Caco-2 (cell line): ENCODE measurements around the gene PCDHA10. TPM values are rescaled to one million over a fixed set of nuclear protein-coding genes. Genes with fewer than 3 reads are reported as not detected.
"Not testable (repeated sequence)": the region's sequence is repeated elsewhere in the genome, so short reads cannot be mapped to it uniquely, and the experiment has no call there.

Source experiments
- BruUV-seq: library from RNA; stranded (reverse); fragments of 400-500 nt; replicated peaks from 2 replicates; lab custom pipeline; 2021; lab: Mats Ljungman, UMichigan
- CTCF ChIA-PET: fragments of 300-600 bp; sonication (Branson Sonifier 250); formaldehyde crosslinking; loops from one replicate; lab custom pipeline; 2022; ENCODE audit warnings: antibody characterized with exemption; lab: Charles Lee
- POLR2A ChIA-PET: fragments of 300-600 bp; sonication (Branson Sonifier 250); formaldehyde crosslinking; loops from one replicate; lab custom pipeline; 2022; ENCODE audit warnings: antibody characterized with exemption; lab: Charles Lee
- DNase-seq, 2 experiments: peaks; one replicate each; pipeline versions ENCODE4 v3.0.0 to v3.0.0-alpha.2; 2020 to 2022
- H3K27me3 ChIP-seq: replicated peaks from 2 replicates; pipeline ENCODE4 v1.6.0; 2011; ENCODE audit warnings: low read length; ENCODE audit not compliant: control insufficient read depth, insufficient read depth
- H3K36me3 ChIP-seq: 2 replicates; pipeline ENCODE4 v1.5.1; 2011; ENCODE audit warnings: low read length; ENCODE audit not compliant: control insufficient read depth, insufficient read depth
- H3K4me1 ChIP-seq: fragments of 250-450 bp; sonication (Bioruptor Pico); 2 replicates; pipeline ENCODE4 v1.5.1; 2020; ENCODE audit warnings: mild to moderate bottlenecking
- H3K4me3 ChIP-seq: 2 replicates; pipeline ENCODE4 v1.5.1; 2011; ENCODE audit warnings: low read depth, mild to moderate bottlenecking, control low read depth, low read length
- H3K9me3 ChIP-seq: fragments of 250-450 bp; sonication (Bioruptor Pico); 2 replicates; pipeline ENCODE4 v1.5.1; 2020; ENCODE audit warnings: mild to moderate bottlenecking, moderate library complexity
- H3K27ac Mint-ChIP-seq: one replicate; pipeline ENCODE4 v1.8.0; 2022; ENCODE audit warnings: mixed read lengths; ENCODE audit not compliant: unreplicated experiment
- H3K27me3 Mint-ChIP-seq: one replicate; pipeline ENCODE4 v1.8.0; 2022; ENCODE audit warnings: mixed read lengths; ENCODE audit not compliant: insufficient read depth, unreplicated experiment
- H3K36me3 Mint-ChIP-seq: one replicate; pipeline ENCODE4 v1.8.0; 2022; ENCODE audit warnings: mild to moderate bottlenecking, mixed read lengths; ENCODE audit not compliant: insufficient read depth, unreplicated experiment
- H3K4me1 Mint-ChIP-seq: one replicate; pipeline ENCODE4 v1.8.0; 2022; ENCODE audit warnings: low read depth, mixed read lengths; ENCODE audit not compliant: unreplicated experiment
- H3K4me3 Mint-ChIP-seq: one replicate; pipeline ENCODE4 v1.8.0; 2022; ENCODE audit warnings: mild to moderate bottlenecking, moderate library complexity, mixed read lengths; ENCODE audit not compliant: unreplicated experiment
- H3K9me3 Mint-ChIP-seq: one replicate; pipeline ENCODE4 v1.8.0; 2022; ENCODE audit warnings: mixed read lengths; ENCODE audit not compliant: unreplicated experiment
- CTCF ChIP-seq, 2 experiments: fragments of 200-600 bp in 1 of 2; IDR thresholded peaks; 1 replicate in 1 of 2; 2 replicates in 1 of 2; pipeline versions ENCODE4 v1.5.1 to v1.8.0; 2011 to 2022; ENCODE audit warnings: antibody characterized with exemption in 1 of 2, control low read depth in 1 of 2, inconsistent platforms in 1 of 2, low read depth in 1 of 2, low read length in 1 of 2, mild to moderate bottlenecking in 1 of 2, moderate library complexity in 1 of 2; ENCODE audit not compliant: insufficient read depth in 1 of 2, severe bottlenecking in 1 of 2, unreplicated experiment in 1 of 2
- intact Hi-C: fragments of 100-400 bp; cut with micrococcal nuclease; formaldehyde crosslinking; loops from one replicate; pipeline ENCODE4 v1.10.0; 2022; ENCODE audit not compliant: unreplicated experiment
- total RNA-seq: library from RNA; stranded (reverse); gene quantifications from 2 replicates; pipeline ENCODE4 v1.2.3, GENCODE V29; 2022

The PCDHA10 gene
- total RNA-seq, 1 experiment from 2014 or later = 0.02 TPM

DNA sequence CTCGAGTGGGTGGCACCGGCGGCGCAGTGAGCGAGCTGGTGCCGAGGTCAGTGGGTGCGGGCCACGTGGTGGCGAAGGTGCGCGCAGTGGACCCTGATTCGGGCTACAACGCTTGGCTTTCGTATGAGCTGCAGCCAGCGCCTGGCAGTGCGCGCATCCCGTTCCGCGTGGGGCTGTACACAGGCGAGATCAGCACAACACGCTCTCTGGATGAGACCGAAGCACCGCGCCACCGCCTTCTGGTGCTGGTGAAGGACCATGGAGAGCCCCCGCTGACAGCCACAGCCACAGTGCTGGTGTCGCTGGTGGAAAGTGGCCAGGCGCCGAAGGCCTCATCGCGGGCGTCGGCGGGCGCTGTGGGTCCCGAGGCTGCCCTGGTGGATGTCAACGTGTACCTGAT is 32.2 kb upstream of the PCDHA10 start:
- no peak overlapping the region for H3K4me3 Mint-ChIP-seq
- no peak for DNase-seq
- H3K9me3 Mint-ChIP-seq = peaks cover 8% of the 10 kb centered on the region
- TF ChIP-seq CTCF (IDR thresholded peaks at IDR 0.05; ENCODE audit: insufficient read depth in 1 of 2, low read depth in 1 of 2, low read length in 1 of 2, severe bottlenecking in 1 of 2, unreplicated experiment in 1 of 2) = no peak
- ChIA-PET CTCF (no interaction called here), POLR2A (no interaction called here)
- no peaks in the 10 kb centered on the region for H3K4me1 ChIP-seq
- H3K4me3 ChIP-seq = no peak overlapping the region
- H3K27me3 Mint-ChIP-seq = no peaks in the 10 kb centered on the region
- BruUV-seq = no TSS peak
- no peaks in the 10 kb centered on the region for H3K27me3 ChIP-seq
- H3K36me3 Mint-ChIP-seq = no peaks in the 10 kb centered on the region
- H3K36me3 ChIP-seq = no peaks in the 10 kb centered on the region
- no peaks in the 10 kb centered on the region for H3K9me3 ChIP-seq
- H3K27ac Mint-ChIP-seq = no peak overlapping the region
- intact Hi-C loops = no loop called here
- no peaks in the 10 kb centered on the region for H3K4me1 Mint-ChIP-seq

- no peaks in the 10 kb centered on the region for H3K4me1 Mint-ChIP-seq
- Histone ChIP-seq H3K9me3 (no peaks in the 10 kb centered on the region; the same call in none of the 2 replicates), H3K27me3 (no peaks in the 10 kb centered on the region), H3K4me3 (no peak within 1 kb of the TSS), H3K36me3 (no peaks in the 10 kb centered on the region), H3K4me1 (no peaks in the 10 kb centered on the region)
- H3K27me3 Mint-ChIP-seq = no peaks in the 10 kb centered on the region
- intact Hi-C loops = no loop called here
- peaks cover 8% of the 10 kb centered on the region for H3K9me3 Mint-ChIP-seq
- CTCF ChIA-PET = no interaction called here
- BruUV-seq = no TSS peak
- H3K36me3 Mint-ChIP-seq = no peaks in the 10 kb centered on the region
- TF ChIP-seq CTCF (IDR thresholded peaks at IDR 0.05; ENCODE audit: insufficient read depth in 1 of 2, low read depth in 1 of 2, low read length in 1 of 2, severe bottlenecking in 1 of 2, unreplicated experiment in 1 of 2) = no peak
- no peak within 1 kb of the TSS for H3K4me3 Mint-ChIP-seq
- no peak for DNase-seq
- POLR2A ChIA-PET = no interaction called here
- H3K27ac Mint-ChIP-seq = no peak within 1 kb of the TSS
Observed at GRCh38 chr5:140827704-140828361, 27.9 kb upstream of the PCDHA10 start, which contains the start of gene PCDHA6. Gene PCDHA6, plus strand, starts transcription at chr5:140827960. Its CDS starts 132 bp downstream, at chr5:140828092.

DNA sequence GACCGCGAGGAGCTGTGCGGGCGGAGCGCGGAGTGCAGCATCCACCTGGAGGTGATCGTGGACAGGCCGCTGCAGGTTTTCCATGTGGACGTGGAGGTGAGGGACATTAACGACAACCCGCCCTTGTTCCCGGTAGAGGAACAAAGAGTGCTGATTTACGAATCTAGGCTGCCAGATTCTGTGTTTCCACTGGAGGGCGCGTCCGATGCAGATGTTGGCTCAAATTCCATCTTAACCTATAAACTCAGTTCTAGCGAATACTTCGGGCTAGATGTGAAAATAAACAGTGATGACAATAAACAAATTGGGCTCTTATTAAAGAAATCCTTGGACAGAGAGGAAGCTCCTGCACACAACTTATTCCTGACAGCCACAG is 27.3 kb upstream of the PCDHA10 start:
- intact Hi-C loops = no loop called here
- H3K36me3 Mint-ChIP-seq = no peaks in the 10 kb centered on the region
- H3K27ac Mint-ChIP-seq = no peak overlapping the region
- no TSS peak for BruUV-seq
- no peaks in the 10 kb centered on the region for H3K27me3 Mint-ChIP-seq
- DNase-seq = no peak
- peaks cover 8% of the 10 kb centered on the region for H3K9me3 Mint-ChIP-seq
- H3K36me3 ChIP-seq = no peaks in the 10 kb centered on the region
- CTCF ChIA-PET = no interaction called here
- H3K4me3 ChIP-seq = no peak overlapping the region
- POLR2A ChIA-PET = no interaction called here
- no peaks in the 10 kb centered on the region for H3K27me3 ChIP-seq
- no peaks in the 10 kb centered on the region for H3K4me1 Mint-ChIP-seq
- H3K4me1 ChIP-seq = no peaks in the 10 kb centered on the region
- no peak overlapping the region for H3K4me3 Mint-ChIP-seq
- H3K9me3 ChIP-seq = no peaks in the 10 kb centered on the region; the same call in none of the 2 replicates
- TF ChIP-seq CTCF (IDR thresholded peaks at IDR 0.05; ENCODE audit: insufficient read depth in 1 of 2, low read depth in 1 of 2, low read length in 1 of 2, severe bottlenecking in 1 of 2, unreplicated experiment in 1 of 2) = no peak

DNA sequence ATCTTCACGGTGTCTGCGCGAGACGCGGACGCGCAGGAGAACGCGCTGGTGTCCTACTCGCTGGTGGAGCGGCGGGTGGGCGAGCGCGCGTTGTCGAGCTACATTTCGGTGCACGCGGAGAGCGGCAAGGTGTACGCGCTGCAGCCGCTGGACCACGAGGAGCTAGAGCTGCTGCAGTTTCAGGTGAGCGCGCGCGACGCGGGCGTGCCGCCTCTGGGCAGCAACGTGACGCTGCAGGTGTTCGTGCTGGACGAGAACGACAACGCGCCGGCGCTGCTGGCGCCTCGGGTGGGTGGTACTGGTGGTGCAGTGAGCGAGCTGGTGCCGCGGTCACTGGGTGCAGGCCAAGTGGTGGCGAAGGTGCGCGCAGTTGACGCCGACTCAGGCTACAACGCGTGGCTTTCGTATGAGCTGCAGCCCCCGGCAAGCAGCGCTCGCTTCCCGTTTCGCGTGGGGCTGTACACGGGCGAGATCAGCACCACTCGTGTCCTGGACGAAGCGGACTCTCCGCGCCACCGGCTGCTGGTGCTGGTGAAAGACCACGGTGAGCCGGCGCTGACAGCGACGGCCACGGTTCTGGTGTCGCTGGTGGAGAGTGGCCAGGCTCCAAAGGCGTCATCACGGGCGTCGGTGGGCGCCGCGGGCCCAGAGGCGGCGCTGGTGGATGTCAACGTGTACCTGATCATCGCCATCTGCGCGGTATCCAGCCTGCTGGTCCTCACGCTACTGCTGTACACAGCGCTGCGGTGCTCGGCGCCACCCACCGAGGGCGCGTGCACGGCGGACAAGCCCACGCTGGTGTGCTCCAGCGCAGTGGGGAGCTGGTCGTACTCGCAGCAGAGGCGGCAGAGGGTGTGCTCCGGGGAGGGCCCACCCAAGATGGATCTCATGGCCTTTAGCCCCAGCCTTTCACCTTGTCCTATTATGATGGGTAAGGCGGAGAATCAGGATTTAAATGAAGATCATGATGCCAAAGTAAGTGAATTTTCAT is 25.9 kb upstream of the PCDHA10 start:
- CTCF ChIA-PET, H3K27me3 ChIP-seq, H3K27ac Mint-ChIP-seq, H3K36me3 Mint-ChIP-seq, H3K4me1 ChIP-seq, intact Hi-C loops, BruUV-seq, H3K4me3 Mint-ChIP-seq, H3K4me1 Mint-ChIP-seq, H3K36me3 ChIP-seq, H3K9me3 ChIP-seq, DNase-seq, H3K9me3 Mint-ChIP-seq, H3K4me3 ChIP-seq, POLR2A ChIA-PET, H3K27me3 Mint-ChIP-seq: not testable (repeated sequence)
